Naive thymus-derived CD8-positive, alpha-beta T cell (primary cell): ENCODE data around the gene RELN. TPM values are rescaled to one million over a fixed set of nuclear protein-coding genes. Genes with fewer than 3 reads are reported as not detected.

ENCODE experiments used
- ATAC-seq, 2 donors: fragments of 150-1000 bp; cut with Tn5 transposase in 1 of 2; sonication (Bioruptor Pico), chemical (Tn5 transposase) in 1 of 2; 1 replicate in 1 of 2; 2 replicates in 1 of 2; pipeline ENCODE4 v1.10.0; 2021; ENCODE audit warnings: mild to moderate bottlenecking in 2 of 2, moderate library complexity in 2 of 2
- POLR2A ChIA-PET: fragments of 350-600 bp; sonication (Branson Sonifier 250); formaldehyde crosslinking; loops from one replicate; lab custom pipeline; 2021; ENCODE audit warnings: antibody characterized with exemption; lab: Charles Lee
- DNase-seq, 10 donors: peaks; one replicate each; pipeline versions ENCODE4 v3.0.0 to v3.0.0-alpha.2; 2020 to 2022
- H3K27ac Mint-ChIP-seq, 10 donors: one replicate each; pipeline ENCODE4 v1.8.0; 2020 to 2022; ENCODE audit warnings: mild to moderate bottlenecking in 10 of 10, mixed read lengths in 10 of 10, moderate library complexity in 4 of 10, inconsistent platforms in 1 of 10
- H3K27me3 Mint-ChIP-seq, 5 donors: one replicate each; pipeline ENCODE4 v1.8.0; 2021 to 2022; ENCODE audit warnings: mixed read lengths in 5 of 5
- H3K36me3 Mint-ChIP-seq, 3 donors: one replicate each; pipeline ENCODE4 v1.8.0; 2020 to 2022; ENCODE audit warnings: mixed read lengths in 3 of 3, mild to moderate bottlenecking in 2 of 3, inconsistent platforms in 1 of 3
- H3K4me1 Mint-ChIP-seq, 4 donors: one replicate each; pipeline ENCODE4 v1.8.0; 2021 to 2022; ENCODE audit warnings: mixed read lengths in 4 of 4
- H3K4me3 Mint-ChIP-seq, 10 donors: one replicate each; pipeline ENCODE4 v1.8.0; 2020 to 2022; ENCODE audit warnings: mild to moderate bottlenecking in 10 of 10, mixed read lengths in 10 of 10, moderate library complexity in 6 of 10, inconsistent platforms in 1 of 10
- H3K9me3 Mint-ChIP-seq, 9 donors: one replicate each; pipeline ENCODE4 v1.8.0; 2020 to 2022; ENCODE audit warnings: mixed read lengths in 9 of 9, mild to moderate bottlenecking in 3 of 9, inconsistent platforms in 1 of 9, moderate library complexity in 1 of 9
- polyA plus RNA-seq, 3 donors: library from polyadenylated mRNA; unstranded; fragments of 300-500 nt; fragmentation: Illumina TruSeq; gene quantifications; one replicate each; pipeline ENCODE4 v1.2.3, GENCODE V29; 2021
- total RNA-seq, 8 experiments: library from RNA in 2 of 8; stranded (reverse) in 2 of 8; gene quantifications; one replicate each; pipeline ENCODE4 v1.2.3 and lab custom pipeline; 2021 to 2026

RELN gene
- total and polyA plus RNA-seq, 5 experiments from 2014 or later, result not detected

GRCh38 chr7:103705542-103705941 lies 283.9 kb downstream of the RELN start:
- no peak for DNase-seq
- POLR2A ChIA-PET, result no interaction called here
- ATAC-seq, result no peak
- no peaks in the 10 kb centered on the region for H3K36me3 Mint-ChIP-seq
- H3K4me1 Mint-ChIP-seq, result no peaks in the 10 kb centered on the region
- no peak overlapping the region for H3K4me3 Mint-ChIP-seq
- H3K27me3 Mint-ChIP-seq, result peaks cover 1 to 9% (median 5%) of the 10 kb centered on the region in 5 donors
- no peak overlapping the region for H3K27ac Mint-ChIP-seq
- peaks cover 0 to 3% (median 0%) of the 10 kb centered on the region in 9 donors for H3K9me3 Mint-ChIP-seq

- peak overlapping the region in 1 of 10 donors; percentile 25 for H3K27ac Mint-ChIP-seq
- H3K27me3 Mint-ChIP-seq, result peaks cover under 1 to 9% (median 5%) of the 10 kb centered on the region in 5 donors
- ATAC-seq (no peak), DNase-seq (no peak)
- H3K4me3 Mint-ChIP-seq, result no peak overlapping the region
- no peaks in the 10 kb centered on the region for H3K4me1 Mint-ChIP-seq
- no peaks in the 10 kb centered on the region for H3K36me3 Mint-ChIP-seq
- H3K9me3 Mint-ChIP-seq, result peaks cover 0 to 3% (median 0%) of the 10 kb centered on the region in 9 donors
- POLR2A ChIA-PET, result no interaction called here
These were observed 284.8 kb downstream of the RELN start for GRCh38 chr7:103704701-103705100.

GRCh38 chr7:103702982-103703381 lies 286.5 kb downstream of the RELN start:
- POLR2A ChIA-PET, result no interaction called here
- Mint-ChIP-seq H3K27me3 (peaks cover 0 to 9% (median 3%) of the 10 kb centered on the region in 5 donors), H3K36me3 (no peaks in the 10 kb centered on the region), H3K9me3 (no peaks in the 10 kb centered on the region), H3K4me3 (no peak overlapping the region), H3K4me1 (no peaks in the 10 kb centered on the region), H3K27ac (no peak overlapping the region)
- ATAC-seq (no peak), DNase-seq (no peak)

GRCh38 chr7:103702454-103702853 lies 287.0 kb downstream of the RELN start:
- Mint-ChIP-seq H3K4me3 (no peak overlapping the region), H3K36me3 (no peaks in the 10 kb centered on the region), H3K9me3 (no peaks in the 10 kb centered on the region), H3K4me1 (no peaks in the 10 kb centered on the region), H3K27ac (no peak overlapping the region), H3K27me3 (peaks cover 0 to 9% (median 3%) of the 10 kb centered on the region in 5 donors)
- POLR2A ChIA-PET, result no interaction called here
- ATAC-seq (no peak), DNase-seq (no peak)

- Mint-ChIP-seq H3K27me3 (peaks cover 0 to 10% (median 0%) of the 10 kb centered on the region in 5 donors), H3K4me1 (no peaks in the 10 kb centered on the region), H3K36me3 (no peaks in the 10 kb centered on the region), H3K4me3 (no peak overlapping the region), H3K9me3 (peaks cover 0 to 8% (median 0%) of the 10 kb centered on the region in 9 donors), H3K27ac (no peak overlapping the region)
- POLR2A ChIA-PET, result no interaction called here
- ATAC-seq (no peak), DNase-seq (no peak)
These were observed 290.4 kb downstream of the RELN start for GRCh38 chr7:103699032-103699431.

- Mint-ChIP-seq H3K27me3 (peaks cover 0 to 10% (median 0%) of the 10 kb centered on the region in 5 donors), H3K4me3 (no peak overlapping the region), H3K36me3 (no peaks in the 10 kb centered on the region), H3K27ac (no peak overlapping the region), H3K4me1 (no peaks in the 10 kb centered on the region), H3K9me3 (peaks cover 0 to 10% (median 0%) of the 10 kb centered on the region in 9 donors)
- ATAC-seq (no peak), DNase-seq (no peak)
- POLR2A ChIA-PET, result no interaction called here
These were observed 291.4 kb downstream of the RELN start for GRCh38 chr7:103698064-103698463.

GRCh38 chr7:103695521-103695920 lies 293.9 kb downstream of the RELN start:
- Mint-ChIP-seq H3K36me3 (no peaks in the 10 kb centered on the region), H3K4me3 (no peak overlapping the region), H3K4me1 (no peaks in the 10 kb centered on the region), H3K27me3 (peaks cover 0 to 10% (median 2%) of the 10 kb centered on the region in 5 donors), H3K27ac (no peak overlapping the region), H3K9me3 (peaks cover 0 to 17% (median 0%) of the 10 kb centered on the region in 9 donors)
- no peak for DNase-seq
- ATAC-seq, result no peak
- POLR2A ChIA-PET, result no interaction called here

- Mint-ChIP-seq H3K4me3 (no peak overlapping the region), H3K36me3 (no peaks in the 10 kb centered on the region), H3K27me3 (peaks cover 0 to 19% (median 2%) of the 10 kb centered on the region in 5 donors), H3K9me3 (peaks cover 0 to 17% (median 0%) of the 10 kb centered on the region in 9 donors), H3K27ac (no peak overlapping the region), H3K4me1 (no peaks in the 10 kb centered on the region)
- POLR2A ChIA-PET, result no interaction called here
- DNase-seq, result no peak
- ATAC-seq, result no peak
These were observed 295.2 kb downstream of the RELN start for GRCh38 chr7:103694304-103694703.

GRCh38 chr7:103691291-103691690 lies 298.2 kb downstream of the RELN start:
- Mint-ChIP-seq H3K9me3 (peaks cover 0 to 17% (median 0%) of the 10 kb centered on the region in 9 donors), H3K27me3 (peaks cover 0 to 40% (median 3%) of the 10 kb centered on the region in 5 donors), H3K36me3 (no peaks in the 10 kb centered on the region), H3K4me1 (no peaks in the 10 kb centered on the region), H3K4me3 (no peak overlapping the region), H3K27ac (no peak overlapping the region)
- ATAC-seq (no peak), DNase-seq (no peak)
- POLR2A ChIA-PET, result no interaction called here

- POLR2A ChIA-PET, result no interaction called here
- Mint-ChIP-seq H3K9me3 (peaks cover 0 to 17% (median 0%) of the 10 kb centered on the region in 9 donors), H3K27ac (no peak overlapping the region), H3K36me3 (no peaks in the 10 kb centered on the region), H3K4me3 (no peak overlapping the region), H3K4me1 (no peaks in the 10 kb centered on the region), H3K27me3 (peaks cover 0 to 40% (median 3%) of the 10 kb centered on the region in 5 donors)
- no peak for DNase-seq
- no peak for ATAC-seq
These were observed 299.1 kb downstream of the RELN start for GRCh38 chr7:103690242-103690974.

GRCh38 chr7:103689255-103689654 lies 300.2 kb downstream of the RELN start:
- ATAC-seq, result no peak
- Mint-ChIP-seq H3K27ac (no peak overlapping the region), H3K4me1 (no peaks in the 10 kb centered on the region), H3K27me3 (peaks cover 0 to 44% (median 3%) of the 10 kb centered on the region in 5 donors), H3K36me3 (no peaks in the 10 kb centered on the region), H3K4me3 (no peak overlapping the region), H3K9me3 (peaks cover 0 to 16% (median 0%) of the 10 kb centered on the region in 9 donors)
- no peak for DNase-seq
- POLR2A ChIA-PET, result interaction anchor here (0.6 kb wide), 1 partner anchor 11 kb away, joined by 3 read pairs; no protein-coding TSS in a partner anchor

- Mint-ChIP-seq H3K4me3 (no peak overlapping the region), H3K36me3 (no peaks in the 10 kb centered on the region), H3K9me3 (peaks cover 0 to 18% (median 0%) of the 10 kb centered on the region in 9 donors), H3K4me1 (no peaks in the 10 kb centered on the region), H3K27ac (no peak overlapping the region), H3K27me3 (peaks cover 0 to 49% (median 3%) of the 10 kb centered on the region in 5 donors)
- no peak for DNase-seq
- POLR2A ChIA-PET, result no interaction called here
- no peak for ATAC-seq
These were observed 301.5 kb downstream of the RELN start for GRCh38 chr7:103687951-103688350.

- ATAC-seq (no peak), DNase-seq (no peak)
- Mint-ChIP-seq H3K4me3 (no peak overlapping the region), H3K36me3 (no peaks in the 10 kb centered on the region), H3K4me1 (no peaks in the 10 kb centered on the region), H3K27ac (no peak overlapping the region), H3K9me3 (peaks cover 0 to 14% (median 0%) of the 10 kb centered on the region in 9 donors), H3K27me3 (peaks cover 0 to 49% (median 3%) of the 10 kb centered on the region in 5 donors)
- POLR2A ChIA-PET, result no interaction called here
These were observed 302.2 kb downstream of the RELN start for GRCh38 chr7:103687272-103687671.
